ENCODE results near the gene KIAA1958.
"Not testable (repeated sequence)": the region's sequence is repeated elsewhere in the genome, so short reads cannot be mapped to it uniquely, and the experiment has no call there.

Gene KIAA1958

GRCh38 chr9:112489876-112490666 lies 3.4 kb downstream of the KIAA1958 start:
- peak; percentile 2 to 76 (median 29) for DNase-seq

GRCh38 chr9:112493393-112494137 lies 6.9 kb downstream of the KIAA1958 start:
- DNase-seq: no peak

- no peak for DNase-seq
These were observed 7.5 kb downstream of the KIAA1958 start for GRCh38 chr9:112494153-112494552.

- no peak for DNase-seq
These were observed 9.0 kb downstream of the KIAA1958 start for GRCh38 chr9:112495614-112496013.

GRCh38 chr9:112496074-112496722 lies 9.6 kb downstream of the KIAA1958 start:
- DNase-seq: no peak

GRCh38 chr9:112500842-112501241 lies 14.2 kb downstream of the KIAA1958 start:
- no peak for DNase-seq

- DNase-seq: no peak
These were observed 14.7 kb downstream of the KIAA1958 start for GRCh38 chr9:112501287-112501686.

GRCh38 chr9:112502175-112502946 lies 15.7 kb downstream of the KIAA1958 start:
- DNase-seq: no peak

GRCh38 chr9:112503170-112503569 lies 16.5 kb downstream of the KIAA1958 start:
- DNase-seq: no peak

- DNase-seq: no peak
These were observed 18.5 kb downstream of the KIAA1958 start for GRCh38 chr9:112505086-112505485.

- peak in 1 of 3 experiments; percentile 22 for DNase-seq
These were observed 19.0 kb downstream of the KIAA1958 start for GRCh38 chr9:112505607-112506006.

GRCh38 chr9:112506571-112506970 lies 19.9 kb downstream of the KIAA1958 start:
- DNase-seq: no peak

GRCh38 chr9:112507001-112507680 lies 20.5 kb downstream of the KIAA1958 start:
- DNase-seq: no peak

GRCh38 chr9:112508377-112508776 lies 21.8 kb downstream of the KIAA1958 start:
- DNase-seq: no peak

GRCh38 chr9:112512377-112512776 lies 25.8 kb downstream of the KIAA1958 start:
- DNase-seq: not testable (repeated sequence)

GRCh38 chr9:112516769-112517168 lies 30.1 kb downstream of the KIAA1958 start:
- DNase-seq: no peak

GRCh38 chr9:112520069-112520468 lies 33.4 kb downstream of the KIAA1958 start:
- DNase-seq: peak in 1 of 3 experiments; percentile 20

- no peak for DNase-seq
These were observed 34.0 kb downstream of the KIAA1958 start for GRCh38 chr9:112520656-112521055.

GRCh38 chr9:112526973-112527372 lies 40.3 kb downstream of the KIAA1958 start:
- DNase-seq: no peak

- DNase-seq: no peak
These were observed 41.3 kb downstream of the KIAA1958 start for GRCh38 chr9:112527959-112528358.

GRCh38 chr9:112529316-112529715 lies 42.7 kb downstream of the KIAA1958 start:
- DNase-seq: no peak

- DNase-seq: no peak
These were observed 44.2 kb downstream of the KIAA1958 start for GRCh38 chr9:112530751-112531205.

Measured in NCI-H1417 (cell line).